GM12891 (cell line): ENCODE results near the gene TFB1M.

Experiments used
- PAX5 ChIP-seq: IDR thresholded peaks from 2 replicates; pipeline ENCODE4 v1.6.1; 2011; ENCODE audit warnings: low read length, moderate library complexity, mild to moderate bottlenecking; ENCODE audit not compliant: insufficient read depth, severe bottlenecking
- POLR2A ChIP-seq: IDR thresholded peaks from 2 replicates; pipeline ENCODE4 v1.6.1; 2011; ENCODE audit warnings: low read depth, low read length, control low read depth
- POLR2AphosphoS5 ChIP-seq: IDR thresholded peaks from 2 replicates; pipeline ENCODE4 v1.6.1; 2011; ENCODE audit warnings: low read depth, low read length, control low read depth

DNA sequence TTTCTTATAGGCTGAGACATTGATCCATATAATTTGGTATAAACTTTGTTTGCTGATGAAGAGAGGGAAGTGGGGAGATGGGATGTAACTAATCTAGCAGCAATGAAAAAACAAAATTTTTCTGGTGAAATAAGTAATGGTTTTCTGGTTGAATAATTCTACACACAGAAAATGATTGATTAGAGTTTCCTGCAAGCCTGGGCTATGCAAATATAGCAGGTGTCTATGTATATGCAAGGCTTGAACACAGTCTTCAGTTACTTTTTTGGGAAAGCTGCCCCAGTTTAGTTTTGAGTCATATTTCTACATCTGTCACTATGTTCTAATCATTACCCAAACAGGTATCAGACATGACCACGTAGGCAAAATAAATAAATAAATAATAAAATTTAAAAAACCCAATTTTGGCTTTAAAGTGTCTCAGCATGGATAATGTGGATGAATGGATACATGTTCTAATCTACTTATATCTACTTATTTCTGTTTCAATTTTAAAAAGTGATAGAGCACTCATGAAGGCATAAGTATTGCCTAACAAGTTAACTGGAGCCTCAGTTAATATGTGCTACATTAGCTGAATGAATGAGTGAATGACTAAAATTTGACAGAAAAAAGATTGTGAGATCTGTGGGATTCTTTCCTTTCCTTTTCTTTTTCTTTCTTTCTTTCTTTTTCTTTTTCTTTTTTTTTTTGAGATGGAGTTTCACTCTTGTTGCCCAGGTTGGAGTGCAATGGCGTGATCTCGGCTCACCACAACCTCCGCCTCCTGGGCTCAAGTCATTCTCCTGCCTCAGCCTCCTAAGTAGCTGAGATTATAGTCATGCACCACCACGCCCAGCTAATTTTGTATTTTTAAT lies 37.2 kb upstream of the TFB1M start:
- no peak for TF ChIP-seq POLR2AphosphoS5
- peak; percentile 71 for TF ChIP-seq PAX5
- no peak for TF ChIP-seq POLR2A
